ENCODE results near the gene RUSC2. TPM values are rescaled to one million over a fixed set of nuclear protein-coding genes. Genes with fewer than 3 reads are reported as not detected.

Gene RUSC2
- polyA plus RNA-seq, 1 donor from 2014 or later = 46.4 TPM

DNA sequence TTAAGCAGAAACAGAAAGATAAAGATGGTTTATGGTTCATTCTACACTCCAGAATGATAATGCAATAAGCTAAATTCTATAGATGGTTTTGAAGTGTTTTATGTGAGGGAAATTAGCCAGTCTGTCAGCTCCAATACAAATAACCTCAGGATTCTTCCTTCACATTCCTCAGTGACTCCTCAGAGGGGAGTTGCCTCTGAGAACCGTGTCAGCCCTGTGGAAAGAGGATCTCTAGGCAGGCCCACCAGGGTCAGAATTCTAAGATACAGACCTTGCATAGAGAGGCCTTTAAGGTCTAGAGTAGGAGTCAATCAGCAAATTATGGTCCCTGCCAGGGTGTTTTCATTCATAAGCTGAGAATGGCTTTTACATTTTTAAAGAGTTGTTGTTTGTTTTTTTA, 26.6 kb downstream of the RUSC2 start:
- Histone ChIP-seq H3K27me3 (ENCODE audit: insufficient read depth, low read depth, low read length) (no peaks in the 10 kb centered on the region), H3K27ac (ENCODE audit: low read length) (no peak overlapping the region), H3K9ac (ENCODE audit: low read length) (no peak overlapping the region), H3K9me2 (ENCODE audit: insufficient read depth, low read length) (no peaks in the 10 kb centered on the region), H3F3A (ENCODE audit: insufficient read depth, low read length, poor library complexity, severe bottlenecking) (no peaks in the 10 kb centered on the region), H2AFZ (ENCODE audit: low read depth, low read length) (no peak overlapping the region), H3K4me2 (ENCODE audit: low read length) (no peak overlapping the region), H3K9me3 (ENCODE audit: low read length) (no peaks in the 10 kb centered on the region), H3K79me2 (replicated peaks; ENCODE audit: insufficient read depth, low read length) (no peaks in the 10 kb centered on the region), H3K4me3 (ENCODE audit: low read length) (no peak overlapping the region), H4K20me1 (ENCODE audit: insufficient read depth) (no peaks in the 10 kb centered on the region), H3K36me3 (ENCODE audit: insufficient read depth, low read length) (no peaks in the 10 kb centered on the region)
- TF ChIP-seq EZH2 (IDR thresholded peaks at IDR 0.05; ENCODE audit: borderline replicate concordance, insufficient read depth, low read length, poor library complexity, severe bottlenecking) (no peak), POLR2AphosphoS5 (IDR thresholded peaks at IDR 0.05) (no peak), SMC3 (conservative IDR thresholded peaks at IDR 0.05; ENCODE audit: poor library complexity) (no peak), RAD21 (conservative IDR thresholded peaks at IDR 0.05) (no peak)
- TF ChIP-seq, protein P1, sequence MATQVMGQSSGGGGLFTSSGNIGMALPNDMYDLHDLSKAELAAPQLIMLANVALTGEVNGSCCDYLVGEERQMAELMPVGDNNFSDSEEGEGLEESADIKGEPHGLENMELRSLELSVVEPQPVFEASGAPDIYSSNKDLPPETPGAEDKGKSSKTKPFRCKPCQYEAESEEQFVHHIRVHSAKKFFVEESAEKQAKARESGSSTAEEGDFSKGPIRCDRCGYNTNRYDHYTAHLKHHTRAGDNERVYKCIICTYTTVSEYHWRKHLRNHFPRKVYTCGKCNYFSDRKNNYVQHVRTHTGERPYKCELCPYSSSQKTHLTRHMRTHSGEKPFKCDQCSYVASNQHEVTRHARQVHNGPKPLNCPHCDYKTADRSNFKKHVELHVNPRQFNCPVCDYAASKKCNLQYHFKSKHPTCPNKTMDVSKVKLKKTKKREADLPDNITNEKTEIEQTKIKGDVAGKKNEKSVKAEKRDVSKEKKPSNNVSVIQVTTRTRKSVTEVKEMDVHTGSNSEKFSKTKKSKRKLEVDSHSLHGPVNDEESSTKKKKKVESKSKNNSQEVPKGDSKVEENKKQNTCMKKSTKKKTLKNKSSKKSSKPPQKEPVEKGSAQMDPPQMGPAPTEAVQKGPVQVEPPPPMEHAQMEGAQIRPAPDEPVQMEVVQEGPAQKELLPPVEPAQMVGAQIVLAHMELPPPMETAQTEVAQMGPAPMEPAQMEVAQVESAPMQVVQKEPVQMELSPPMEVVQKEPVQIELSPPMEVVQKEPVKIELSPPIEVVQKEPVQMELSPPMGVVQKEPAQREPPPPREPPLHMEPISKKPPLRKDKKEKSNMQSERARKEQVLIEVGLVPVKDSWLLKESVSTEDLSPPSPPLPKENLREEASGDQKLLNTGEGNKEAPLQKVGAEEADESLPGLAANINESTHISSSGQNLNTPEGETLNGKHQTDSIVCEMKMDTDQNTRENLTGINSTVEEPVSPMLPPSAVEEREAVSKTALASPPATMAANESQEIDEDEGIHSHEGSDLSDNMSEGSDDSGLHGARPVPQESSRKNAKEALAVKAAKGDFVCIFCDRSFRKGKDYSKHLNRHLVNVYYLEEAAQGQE (IDR thresholded peaks at IDR 0.05; ENCODE audit: borderline replicate concordance) = no peak

DNA sequence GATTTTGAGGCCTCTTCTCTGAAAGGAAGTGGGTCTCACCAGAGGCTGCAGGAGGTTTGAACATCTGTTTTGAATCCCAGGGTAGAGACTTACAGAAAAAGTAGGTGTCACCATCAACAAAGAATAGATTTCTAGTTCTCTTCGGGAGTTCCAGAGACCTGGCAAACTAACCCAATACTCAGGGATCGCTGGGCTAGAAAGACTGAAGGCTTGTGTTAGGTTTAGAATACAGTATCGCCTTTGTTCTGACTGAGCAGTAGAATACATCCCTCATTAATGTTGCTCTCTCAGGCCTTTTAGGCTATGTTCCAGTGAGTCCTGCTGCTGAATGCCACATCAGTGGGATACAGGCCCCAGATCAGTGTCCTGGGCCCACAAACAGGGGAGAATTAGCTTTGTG, 27.2 kb downstream of the RUSC2 start:
- H3K9me3 ChIP-seq (ENCODE audit: low read length) = no peaks in the 10 kb centered on the region
- TF ChIP-seq MXI1 (conservative IDR thresholded peaks at IDR 0.05; ENCODE audit: poor library complexity, severe bottlenecking) (no peak), EZH2 (IDR thresholded peaks at IDR 0.05; ENCODE audit: borderline replicate concordance, insufficient read depth, low read length, poor library complexity, severe bottlenecking) (no peak), SMC3 (conservative IDR thresholded peaks at IDR 0.05; ENCODE audit: poor library complexity) (no peak), POLR2AphosphoS5 (IDR thresholded peaks at IDR 0.05) (no peak), TAF1 (IDR thresholded peaks at IDR 0.05; ENCODE audit: low read depth) (no peak), EP300 (conservative IDR thresholded peaks at IDR 0.05; ENCODE audit: poor library complexity, severe bottlenecking) (no peak), RAD21 (conservative IDR thresholded peaks at IDR 0.05) (no peak)
- TF ChIP-seq, protein P1 (IDR thresholded peaks at IDR 0.05; ENCODE audit: borderline replicate concordance) = no peak
- TF ChIP-seq, protein P2, sequence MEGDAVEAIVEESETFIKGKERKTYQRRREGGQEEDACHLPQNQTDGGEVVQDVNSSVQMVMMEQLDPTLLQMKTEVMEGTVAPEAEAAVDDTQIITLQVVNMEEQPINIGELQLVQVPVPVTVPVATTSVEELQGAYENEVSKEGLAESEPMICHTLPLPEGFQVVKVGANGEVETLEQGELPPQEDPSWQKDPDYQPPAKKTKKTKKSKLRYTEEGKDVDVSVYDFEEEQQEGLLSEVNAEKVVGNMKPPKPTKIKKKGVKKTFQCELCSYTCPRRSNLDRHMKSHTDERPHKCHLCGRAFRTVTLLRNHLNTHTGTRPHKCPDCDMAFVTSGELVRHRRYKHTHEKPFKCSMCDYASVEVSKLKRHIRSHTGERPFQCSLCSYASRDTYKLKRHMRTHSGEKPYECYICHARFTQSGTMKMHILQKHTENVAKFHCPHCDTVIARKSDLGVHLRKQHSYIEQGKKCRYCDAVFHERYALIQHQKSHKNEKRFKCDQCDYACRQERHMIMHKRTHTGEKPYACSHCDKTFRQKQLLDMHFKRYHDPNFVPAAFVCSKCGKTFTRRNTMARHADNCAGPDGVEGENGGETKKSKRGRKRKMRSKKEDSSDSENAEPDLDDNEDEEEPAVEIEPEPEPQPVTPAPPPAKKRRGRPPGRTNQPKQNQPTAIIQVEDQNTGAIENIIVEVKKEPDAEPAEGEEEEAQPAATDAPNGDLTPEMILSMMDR (IDR thresholded peaks at IDR 0.05; ENCODE audit: poor library complexity, severe bottlenecking) = no peak
- H3K36me3 ChIP-seq (ENCODE audit: insufficient read depth, low read length) = no peaks in the 10 kb centered on the region
- H3F3A ChIP-seq (ENCODE audit: insufficient read depth, low read length, poor library complexity, severe bottlenecking) = no peaks in the 10 kb centered on the region
- no peaks in the 10 kb centered on the region for H3K79me2 ChIP-seq (replicated peaks; ENCODE audit: insufficient read depth, low read length)
- H3K27ac ChIP-seq (ENCODE audit: low read length) = no peak overlapping the region
- H4K20me1 ChIP-seq (ENCODE audit: insufficient read depth) = no peaks in the 10 kb centered on the region
- H3K4me3 ChIP-seq (ENCODE audit: low read length) = no peak overlapping the region
- no peaks in the 10 kb centered on the region for H3K9me2 ChIP-seq (ENCODE audit: insufficient read depth, low read length)
- no peaks in the 10 kb centered on the region for H3K27me3 ChIP-seq (ENCODE audit: insufficient read depth, low read depth, low read length)
- H3K9ac ChIP-seq (ENCODE audit: low read length) = no peak overlapping the region
- no peak overlapping the region for H2AFZ ChIP-seq (ENCODE audit: low read depth, low read length)
- H3K4me2 ChIP-seq (ENCODE audit: low read length) = no peak overlapping the region

Measured in neural cell (in vitro differentiated cells).